NCI-H82 treated with DMSO at 0.1 percent for 48 hours (cell line): ENCODE results near the gene CACNA2D2.

Source experiments
- DNase-seq: peaks from one replicate; lab custom pipeline; 2025; ENCODE audit not compliant: unreplicated experiment; lab: John Stamatoyannopoulos, UW

The CACNA2D2 gene

DNA sequence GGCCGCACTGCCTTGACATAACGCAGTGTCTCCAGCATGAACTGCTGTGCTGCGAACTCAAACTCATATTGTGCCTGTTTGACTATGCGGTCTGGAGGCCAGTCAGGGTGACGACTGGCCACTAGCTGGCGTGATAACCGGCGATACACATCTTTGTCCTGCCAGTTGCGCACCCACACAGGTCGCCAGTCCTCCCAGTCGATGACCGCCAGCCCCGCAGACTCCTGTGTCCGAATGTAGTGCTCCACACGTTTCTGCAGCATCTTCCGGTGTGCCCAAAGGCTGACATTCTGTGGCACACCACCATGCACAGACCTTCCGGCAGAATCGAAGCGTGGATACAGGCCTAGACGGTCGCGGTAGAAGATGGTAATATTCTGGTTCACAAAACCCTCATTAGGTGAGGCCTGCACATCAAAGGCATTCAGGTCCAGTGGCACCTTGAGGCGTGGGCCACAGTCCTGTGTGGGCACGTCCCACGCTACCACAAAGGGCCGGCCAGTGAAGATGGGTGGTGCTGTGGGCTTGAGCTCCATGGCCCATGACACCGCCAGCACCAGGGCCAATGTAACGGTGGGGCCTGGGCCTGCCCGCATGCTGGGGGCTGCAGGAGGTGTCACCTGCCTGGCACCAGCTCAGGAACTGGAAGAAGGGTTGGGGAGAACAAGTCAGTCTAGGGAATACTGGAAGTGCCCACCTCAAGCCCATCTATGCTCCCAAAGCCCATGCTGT lies 183.4 kb downstream of the CACNA2D2 start:
- DNase-seq, result no peak

DNA sequence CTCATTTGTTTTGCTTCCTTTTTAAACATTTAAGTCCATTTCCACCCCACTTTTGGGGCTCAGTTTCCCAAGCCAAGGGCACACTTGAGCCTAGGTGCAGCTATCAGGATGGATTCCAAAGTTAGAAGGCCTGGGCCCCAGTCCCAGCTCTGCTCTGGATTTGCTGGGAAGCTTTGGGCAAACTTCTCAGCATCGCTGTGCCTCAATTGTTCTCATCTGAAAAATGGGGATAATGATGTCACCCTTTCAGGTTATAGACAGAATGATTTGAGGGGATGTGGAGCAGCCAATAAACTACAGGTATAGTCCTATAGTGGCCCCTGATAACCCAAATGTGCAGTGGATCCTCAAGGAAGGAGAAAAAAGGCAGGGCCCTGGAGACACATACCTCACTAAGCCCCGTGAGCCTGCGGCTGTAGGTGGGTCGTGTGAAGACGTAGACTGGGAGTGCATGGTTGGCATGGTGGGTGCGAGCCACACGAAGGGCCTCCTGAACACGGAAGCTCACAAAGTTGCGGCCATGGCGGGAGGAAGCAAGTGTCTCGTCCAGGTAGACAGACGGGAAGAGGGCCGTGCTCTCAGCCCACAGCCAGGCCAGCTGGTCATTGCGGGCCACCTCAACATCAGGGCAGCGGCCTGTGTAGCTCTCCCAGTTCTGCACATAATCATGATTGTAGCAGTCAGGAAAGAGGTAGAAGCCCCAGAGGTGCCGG lies 184.1 kb downstream of the CACNA2D2 start:
- DNase-seq, result no peak

DNA sequence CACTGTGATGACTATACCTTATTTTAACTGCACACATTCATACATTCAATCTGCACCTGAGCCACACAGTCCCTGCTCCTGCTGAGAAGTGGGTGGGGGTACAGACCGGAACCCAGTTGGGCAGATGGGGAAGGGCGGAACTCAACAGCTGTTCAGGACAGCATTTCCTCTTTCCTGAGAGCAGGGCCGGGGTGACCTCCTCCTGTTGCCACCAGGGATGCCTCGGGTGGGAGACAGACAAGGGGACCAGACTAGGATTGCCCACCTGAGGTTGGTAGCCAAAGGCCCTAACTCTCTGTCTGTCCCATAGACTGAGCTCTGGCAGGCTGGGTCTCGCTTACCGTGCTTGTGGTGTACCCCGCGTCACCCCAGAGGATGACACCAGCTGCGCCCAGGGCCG lies 184.8 kb downstream of the CACNA2D2 start:
- no peak for DNase-seq

DNA sequence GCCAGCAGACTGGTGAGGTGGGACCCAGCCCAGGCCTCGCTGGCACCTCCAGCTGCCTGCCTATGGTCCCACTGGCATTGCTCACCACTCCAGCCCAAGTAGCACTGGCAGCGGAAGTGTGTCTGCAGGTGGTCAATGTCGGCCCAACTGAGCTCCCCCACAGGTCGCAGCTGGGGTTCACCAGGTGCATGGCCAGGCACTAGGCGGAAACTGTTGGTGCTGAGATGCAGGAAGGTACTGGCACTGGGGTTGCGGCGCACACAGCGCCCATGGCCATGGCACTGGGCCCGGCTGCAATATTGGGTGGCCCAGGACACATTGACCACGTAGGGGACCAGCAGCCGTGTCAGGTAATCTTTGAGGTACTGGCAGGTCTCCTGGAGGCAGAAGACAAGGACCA lies 185.3 kb downstream of the CACNA2D2 start:
- DNase-seq, result no peak

DNA sequence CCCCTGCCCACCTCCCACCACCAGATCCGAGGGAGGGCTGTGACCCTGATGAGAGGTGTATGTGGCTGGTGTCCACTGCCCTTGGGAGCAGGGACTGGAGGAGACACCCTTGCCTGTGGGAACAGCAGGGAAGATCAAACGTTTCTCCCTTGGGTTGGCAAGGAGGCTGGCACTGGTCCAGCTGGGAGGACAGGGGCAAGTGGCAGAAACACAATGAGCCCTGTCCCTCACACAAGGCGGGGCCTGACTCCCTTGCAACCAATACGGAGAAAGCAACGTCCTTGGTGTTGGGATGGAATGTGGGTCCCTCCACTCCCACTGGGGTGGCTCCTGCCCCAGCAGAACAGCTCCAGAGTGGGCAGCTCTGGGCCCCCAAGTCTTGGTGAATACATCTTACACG lies 186.1 kb downstream of the CACNA2D2 start:
- no peak for DNase-seq

DNA sequence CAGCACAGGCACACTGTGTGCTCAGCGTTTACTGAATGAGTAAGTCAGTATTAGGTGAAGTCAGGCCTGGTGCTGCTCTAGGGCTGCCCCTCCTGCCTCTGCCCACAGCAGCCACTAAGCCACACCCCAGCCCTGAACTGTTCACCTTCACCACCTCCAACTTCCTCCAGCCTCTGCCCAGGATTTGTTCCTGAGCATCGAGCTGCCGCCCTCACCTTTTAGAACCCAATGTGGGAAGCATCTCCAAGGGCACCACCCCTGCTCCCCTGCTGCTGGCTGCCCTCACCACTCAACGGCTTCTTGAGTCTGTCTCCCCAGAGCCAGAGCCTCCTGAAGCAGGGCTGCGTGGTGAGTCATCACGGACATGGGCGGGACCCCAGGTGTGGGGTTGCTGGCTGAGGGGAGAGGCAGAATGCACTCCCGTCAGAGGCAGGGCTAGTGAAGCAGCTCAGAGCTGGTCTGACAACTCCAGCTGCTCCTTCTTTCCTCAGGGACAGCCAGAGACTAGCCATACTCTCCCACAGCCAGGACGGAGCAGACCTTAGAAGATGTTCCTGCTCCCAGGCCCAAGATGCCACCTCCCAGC lies 186.7 kb downstream of the CACNA2D2 start:
- no peak for DNase-seq

DNA sequence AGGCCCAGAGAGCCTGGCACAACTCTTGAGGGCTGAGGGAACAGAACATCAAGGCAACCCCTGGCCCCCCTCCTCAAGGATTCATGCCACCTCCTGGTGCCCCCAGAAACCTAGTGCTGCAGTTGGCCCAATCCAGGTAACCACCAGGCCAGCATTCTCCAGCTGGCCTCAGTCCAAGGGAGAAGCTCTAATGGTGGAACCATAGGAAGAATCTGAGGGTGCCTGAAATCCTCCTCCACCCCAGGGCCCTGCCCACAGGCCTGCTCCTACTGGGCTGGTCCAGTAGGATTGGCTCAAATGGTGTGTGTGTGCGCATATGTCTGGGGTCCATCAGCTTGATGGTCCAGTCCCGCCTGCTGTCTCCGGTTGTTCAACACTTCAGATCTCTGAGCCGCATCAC lies 188.6 kb downstream of the CACNA2D2 start:
- DNase-seq, result no peak

DNA sequence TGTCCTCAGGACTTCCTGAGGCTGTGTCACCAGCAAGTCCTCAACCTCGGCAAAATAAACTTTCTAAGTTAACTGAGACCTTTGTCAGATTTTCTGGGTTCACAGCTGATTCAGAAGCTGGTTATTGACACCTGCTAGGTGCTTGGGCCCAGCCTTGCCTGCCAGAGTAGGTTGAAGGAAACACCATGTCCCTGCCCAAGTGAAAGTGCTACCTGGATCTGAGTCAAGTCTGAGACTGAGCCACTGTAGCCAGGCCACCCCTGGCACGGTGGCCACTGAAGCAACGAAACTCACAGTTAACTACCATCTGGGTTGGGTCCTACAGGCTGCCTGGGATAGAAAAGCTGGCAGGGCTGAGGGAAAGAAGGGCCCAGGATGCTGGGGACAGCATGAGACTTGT lies 189.1 kb downstream of the CACNA2D2 start:
- DNase-seq, result no peak
